K562 (cell line): ENCODE measurements around the gene PSME1. TPM values are rescaled to one million over a fixed set of nuclear protein-coding genes. Genes with fewer than 3 reads are reported as not detected.
A peak's percentile ranks its signal among the peaks of the same experiment; 100 is the strongest.

Experiments used
- ATF7 ChIP-seq: fragments of 450-650 bp; IDR thresholded peaks from 2 replicates; pipeline ENCODE4 v1.7.1; 2014; ENCODE audit warnings: mild to moderate bottlenecking, moderate library complexity
- DACH1 ChIP-seq: fragments of 450-650 bp; IDR thresholded peaks from 2 replicates; pipeline ENCODE4 v1.6.1; 2018; ENCODE audit not compliant: partially characterized antibody
- ELF2 ChIP-seq: fragments of 250-450 bp; sonication (Bioruptor Pico); IDR thresholded peaks from 2 replicates; pipeline ENCODE4 v1.5.0; 2021; ENCODE audit warnings: mild to moderate bottlenecking
- ETS2 ChIP-seq: IDR thresholded peaks from 2 replicates; pipeline ENCODE4 v1.6.1; 2016; ENCODE audit warnings: borderline replicate concordance, missing genetic modification characterization, mild to moderate bottlenecking, moderate library complexity, missing compliant biosample characterization; ENCODE audit not compliant: poor library complexity, severe bottlenecking
- FOXA3 ChIP-seq, 2 experiments: fragments of 450-650 bp in 1 of 2; sonication (generic) in 1 of 2; formaldehyde crosslinking; IDR thresholded peaks in 1 of 2; conservative IDR thresholded peaks in 1 of 2; 2 replicates each; pipeline versions ENCODE4 v1.4.0 to v1.8.0; 2020 to 2022; ENCODE audit warnings: mild to moderate bottlenecking in 2 of 2, missing genetic modification reagents in 1 of 2
- FOXJ2 ChIP-seq: fragments of 200-800 bp; sonication (Bioruptor generic); IDR thresholded peaks from 2 replicates; pipeline ENCODE4 v1.6.1; 2016; ENCODE audit warnings: missing genetic modification characterization, missing compliant biosample characterization
- HNRNPH1 ChIP-seq: fragments of 200-400 bp; formaldehyde crosslinking; optimal IDR thresholded peaks from 2 replicates; pipeline ENCODE3; 2017; ENCODE audit warnings: low read depth, mild to moderate bottlenecking, low read length, moderate library complexity
- HNRNPK ChIP-seq: fragments of 200-400 bp; formaldehyde crosslinking; IDR thresholded peaks from one replicate; pipeline ENCODE4 v1.6.1; 2018; ENCODE audit warnings: mild to moderate bottlenecking, low read depth, low read length; ENCODE audit not compliant: poor library complexity, severe bottlenecking
- MEF2D ChIP-seq: conservative IDR thresholded peaks from 2 replicates; pipeline ENCODE4 v1.6.1; 2016; ENCODE audit warnings: low read depth, missing genetic modification characterization, missing compliant biosample characterization
- PHB2 ChIP-seq: fragments of 450-650 bp; IDR thresholded peaks from 2 replicates; pipeline ENCODE4 v1.6.1; 2017; ENCODE audit warnings: low read depth
- PHTF2 ChIP-seq: fragments of 250-450 bp; sonication (Bioruptor Pico); IDR thresholded peaks from 2 replicates; pipeline ENCODE4 v1.5.0; 2021; ENCODE audit warnings: mild to moderate bottlenecking
- RUNX1 ChIP-seq: sonication (generic); IDR thresholded peaks from 2 replicates; pipeline ENCODE4 v1.6.1; 2016; ENCODE audit warnings: antibody characterized with exemption, low read depth
- SAFB ChIP-seq: fragments of 200-400 bp; formaldehyde crosslinking; IDR thresholded peaks from 2 replicates; pipeline ENCODE4 v1.6.1; 2017; ENCODE audit warnings: low read depth, low read length, borderline replicate concordance
- SMC3 ChIP-seq: conservative IDR thresholded peaks from 2 replicates; pipeline ENCODE4 v1.6.1; 2011; ENCODE audit warnings: low read depth, low read length, improper control_type of control experiment; ENCODE audit not compliant: insufficient read depth
- SP2 ChIP-seq: IDR thresholded peaks from 2 replicates; pipeline ENCODE4 v1.6.1; 2011; ENCODE audit warnings: mild to moderate bottlenecking, low read depth, low read length, moderate library complexity; ENCODE audit not compliant: poor library complexity, severe bottlenecking; ENCODE audit errors: extremely low read depth
- XRCC5 ChIP-seq: fragments of 200-400 bp; formaldehyde crosslinking; IDR thresholded peaks from 2 replicates; pipeline ENCODE4 v1.6.1; 2017; ENCODE audit warnings: low read depth, mild to moderate bottlenecking, low read length
- ZNF165 ChIP-seq: fragments of 250-450 bp; sonication (Bioruptor Pico); IDR thresholded peaks from 2 replicates; pipeline ENCODE4 v1.4.0; 2020; ENCODE audit warnings: borderline replicate concordance
- ZNF324 ChIP-seq: fragments of 250-450 bp; sonication (Bioruptor Pico); IDR thresholded peaks from 2 replicates; pipeline ENCODE4 v1.4.0; 2020; ENCODE audit warnings: mild to moderate bottlenecking
- ZNF436 ChIP-seq: fragments of 250-450, 450-650 bp; sonication (Bioruptor Pico); formaldehyde crosslinking; IDR thresholded peaks from 2 replicates; pipeline ENCODE4 v1.7.0; 2020; ENCODE audit warnings: mild to moderate bottlenecking
- ZNF696 ChIP-seq: fragments of 250-450 bp; sonication (Bioruptor Pico); conservative IDR thresholded peaks from 2 replicates; pipeline ENCODE4 v1.4.0; 2020; ENCODE audit warnings: mild to moderate bottlenecking, moderate library complexity
- polyA plus RNA-seq, 8 experiments: library from polyadenylated mRNA; depleted of rRNA in 4 of 8; stranded (reverse) in 5 of 8; unstranded in 3 of 8; fragments of >200 nt; fragmentation: Nextera tagmentation in 2 of 8; fragmentation: Illumina TruSeq in 1 of 8; extraction: Ambion mirVana in 2 of 8; extraction: Trizol in 1 of 8; gene quantifications; 2 replicates each; pipeline versions ENCODE4 v1.2.1 to v1.2.3, GENCODE V29; 2011 to 2014; ENCODE audit warnings: inconsistent platforms in 1 of 8, missing spikeins in 1 of 8
- total RNA-seq, 7 experiments: library from RNA; depleted of rRNA in 6 of 7; stranded (reverse); fragments of >200 nt in 6 of 7; fragmentation: Illumina TruSeq in 2 of 7; extraction: Trizol in 2 of 7; gene quantifications; 2 replicates each; pipeline versions ENCODE4 v1.2.1 to v1.2.3, GENCODE V29; 2011 to 2021; ENCODE audit warnings: low replicate concordance in 1 of 7
- TF ChIP-seq, protein P1 (sequence below): fragments of 450-650 bp; IDR thresholded peaks from 2 replicates; pipeline ENCODE4 v1.6.1; 2016
- TF ChIP-seq, protein P2 (sequence below): fragments of 450-650 bp; IDR thresholded peaks from 2 replicates; pipeline ENCODE4 v1.6.1; 2016; ENCODE audit warnings: low read depth, mild to moderate bottlenecking, moderate library complexity
- TF ChIP-seq, protein P3 (sequence below): fragments of 450-650 bp; IDR thresholded peaks from 2 replicates; pipeline ENCODE4 v1.6.1; 2014; ENCODE audit warnings: low read depth, mild to moderate bottlenecking, moderate library complexity, borderline replicate concordance
- TF ChIP-seq, protein P4 (sequence below): sonication (generic); formaldehyde crosslinking; IDR thresholded peaks from 2 replicates; pipeline ENCODE4 v1.8.0; 2022; ENCODE audit warnings: mild to moderate bottlenecking, missing genetic modification reagents

PSME1 gene
- total and polyA plus RNA-seq, 9 of the 15 experiments (the other 6 are each of a cell fraction or from before 2014, with no cell fraction given), result 20.3 to 180 (median 67.5) TPM

DNA sequence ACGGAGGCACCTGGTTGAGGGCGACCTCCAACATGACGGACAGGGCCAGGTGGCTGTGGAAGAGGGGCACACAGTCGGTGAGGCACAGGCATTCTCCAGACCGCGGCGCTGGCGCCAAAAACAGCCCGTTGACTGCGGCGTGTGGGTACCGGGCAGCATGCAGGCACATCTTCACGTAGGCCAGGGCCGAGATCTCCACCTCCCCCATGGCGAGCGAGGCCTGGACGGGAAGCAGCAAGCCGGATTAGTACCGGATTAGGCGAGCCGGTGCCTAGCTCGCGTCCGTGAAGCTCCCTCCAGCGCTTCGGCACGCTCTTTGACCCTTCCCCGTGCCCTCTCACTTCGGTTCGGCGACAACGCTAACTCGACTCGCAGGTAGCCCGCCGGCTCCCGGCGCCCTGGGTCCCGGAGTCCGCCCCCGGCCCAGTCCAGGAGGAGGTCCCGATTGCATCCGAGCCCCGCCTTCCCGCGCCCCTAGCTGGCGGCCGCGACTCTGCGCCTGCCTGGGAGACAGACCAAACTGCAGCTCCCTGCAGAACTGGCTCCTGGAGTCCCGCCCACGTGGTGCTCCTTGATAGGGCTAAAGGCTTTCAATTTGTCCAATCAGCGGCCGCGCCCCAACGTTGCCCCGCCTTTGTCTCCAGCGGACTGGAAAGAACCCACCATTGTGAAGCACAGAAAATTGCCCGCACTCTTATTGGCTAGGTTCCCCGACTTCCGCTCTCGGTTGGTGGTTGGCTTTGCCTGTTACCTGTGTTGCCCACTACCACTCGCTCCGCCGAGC, 5.3 kb downstream of the PSME1 start, which contains the start of gene EMC9 (continued):
- no peak for TF ChIP-seq PHTF2 (CRISPR knock-in tag)
- TF ChIP-seq, protein P1, sequence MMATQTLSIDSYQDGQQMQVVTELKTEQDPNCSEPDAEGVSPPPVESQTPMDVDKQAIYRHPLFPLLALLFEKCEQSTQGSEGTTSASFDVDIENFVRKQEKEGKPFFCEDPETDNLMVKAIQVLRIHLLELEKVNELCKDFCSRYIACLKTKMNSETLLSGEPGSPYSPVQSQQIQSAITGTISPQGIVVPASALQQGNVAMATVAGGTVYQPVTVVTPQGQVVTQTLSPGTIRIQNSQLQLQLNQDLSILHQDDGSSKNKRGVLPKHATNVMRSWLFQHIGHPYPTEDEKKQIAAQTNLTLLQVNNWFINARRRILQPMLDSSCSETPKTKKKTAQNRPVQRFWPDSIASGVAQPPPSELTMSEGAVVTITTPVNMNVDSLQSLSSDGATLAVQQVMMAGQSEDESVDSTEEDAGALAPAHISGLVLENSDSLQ, result peak; percentile 95
- TF ChIP-seq, protein P2, sequence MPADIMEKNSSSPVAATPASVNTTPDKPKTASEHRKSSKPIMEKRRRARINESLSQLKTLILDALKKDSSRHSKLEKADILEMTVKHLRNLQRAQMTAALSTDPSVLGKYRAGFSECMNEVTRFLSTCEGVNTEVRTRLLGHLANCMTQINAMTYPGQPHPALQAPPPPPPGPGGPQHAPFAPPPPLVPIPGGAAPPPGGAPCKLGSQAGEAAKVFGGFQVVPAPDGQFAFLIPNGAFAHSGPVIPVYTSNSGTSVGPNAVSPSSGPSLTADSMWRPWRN, result no peak
- no peak for TF ChIP-seq PHB2
- no peak for TF ChIP-seq ZNF324 (CRISPR knock-in tag)
- TF ChIP-seq SMC3, result no peak
- TF ChIP-seq, protein P3, sequence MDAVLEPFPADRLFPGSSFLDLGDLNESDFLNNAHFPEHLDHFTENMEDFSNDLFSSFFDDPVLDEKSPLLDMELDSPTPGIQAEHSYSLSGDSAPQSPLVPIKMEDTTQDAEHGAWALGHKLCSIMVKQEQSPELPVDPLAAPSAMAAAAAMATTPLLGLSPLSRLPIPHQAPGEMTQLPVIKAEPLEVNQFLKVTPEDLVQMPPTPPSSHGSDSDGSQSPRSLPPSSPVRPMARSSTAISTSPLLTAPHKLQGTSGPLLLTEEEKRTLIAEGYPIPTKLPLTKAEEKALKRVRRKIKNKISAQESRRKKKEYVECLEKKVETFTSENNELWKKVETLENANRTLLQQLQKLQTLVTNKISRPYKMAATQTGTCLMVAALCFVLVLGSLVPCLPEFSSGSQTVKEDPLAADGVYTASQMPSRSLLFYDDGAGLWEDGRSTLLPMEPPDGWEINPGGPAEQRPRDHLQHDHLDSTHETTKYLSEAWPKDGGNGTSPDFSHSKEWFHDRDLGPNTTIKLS, result no peak
- TF ChIP-seq RUNX1, result no peak
- TF ChIP-seq ATF7, result peak; percentile 57
- no peak for TF ChIP-seq HNRNPK
- TF ChIP-seq SAFB, result no peak
- no peak for TF ChIP-seq FOXA3 (CRISPR knock-in tag; conservative IDR thresholded peaks at IDR 0.05 in 1 of 2, IDR thresholded peaks at IDR 0.05 in 1 of 2)
- 0 out of 2 replicates have a peak, but pooled peaks have one; percentile 40 for TF ChIP-seq XRCC5
- TF ChIP-seq ZNF165, result no peak
- no peak for TF ChIP-seq ZNF436 (CRISPR knock-in tag)
- TF ChIP-seq ZNF696 (CRISPR knock-in tag), result no peak
- no peak for TF ChIP-seq DACH1
- TF ChIP-seq ELF2 (CRISPR knock-in tag), result no peak
- TF ChIP-seq, protein P4, sequence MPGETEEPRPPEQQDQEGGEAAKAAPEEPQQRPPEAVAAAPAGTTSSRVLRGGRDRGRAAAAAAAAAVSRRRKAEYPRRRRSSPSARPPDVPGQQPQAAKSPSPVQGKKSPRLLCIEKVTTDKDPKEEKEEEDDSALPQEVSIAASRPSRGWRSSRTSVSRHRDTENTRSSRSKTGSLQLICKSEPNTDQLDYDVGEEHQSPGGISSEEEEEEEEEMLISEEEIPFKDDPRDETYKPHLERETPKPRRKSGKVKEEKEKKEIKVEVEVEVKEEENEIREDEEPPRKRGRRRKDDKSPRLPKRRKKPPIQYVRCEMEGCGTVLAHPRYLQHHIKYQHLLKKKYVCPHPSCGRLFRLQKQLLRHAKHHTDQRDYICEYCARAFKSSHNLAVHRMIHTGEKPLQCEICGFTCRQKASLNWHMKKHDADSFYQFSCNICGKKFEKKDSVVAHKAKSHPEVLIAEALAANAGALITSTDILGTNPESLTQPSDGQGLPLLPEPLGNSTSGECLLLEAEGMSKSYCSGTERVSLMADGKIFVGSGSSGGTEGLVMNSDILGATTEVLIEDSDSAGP, result no peak
- TF ChIP-seq HNRNPH1, result no peak
- no peak for TF ChIP-seq ETS2
- TF ChIP-seq MEF2D (tag), result no peak
- peak; percentile 45 for TF ChIP-seq SP2
- peak; percentile 47; the same call in 1 of the 2 replicates for TF ChIP-seq FOXJ2 (tag)
